Measurements from ENCODE around the gene SCARF2.
"Not testable (repeated sequence)": the region's sequence is repeated elsewhere in the genome, so short reads cannot be mapped to it uniquely, and the experiment has no call there.

Gene SCARF2

DNA sequence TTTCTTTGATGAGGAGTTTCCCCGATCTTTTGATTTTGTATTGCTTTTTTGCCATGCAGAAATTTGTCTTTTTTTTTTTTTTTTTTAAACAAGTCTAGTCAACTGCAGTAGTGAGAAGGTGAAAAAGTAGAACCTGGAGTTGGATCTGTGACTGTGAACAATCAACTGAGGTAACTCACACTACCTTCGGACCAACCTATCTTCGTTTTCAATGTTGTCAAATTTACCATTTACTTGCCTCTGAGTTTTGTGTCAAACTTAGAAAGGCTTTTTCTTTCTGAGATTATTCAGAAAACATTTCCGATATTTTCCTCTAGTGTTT, 37.5 kb upstream of the SCARF2 start:
- no peak for TF ChIP-seq CTCF (conservative IDR thresholded peaks at IDR 0.05; ENCODE audit: low read depth, low read length)

DNA sequence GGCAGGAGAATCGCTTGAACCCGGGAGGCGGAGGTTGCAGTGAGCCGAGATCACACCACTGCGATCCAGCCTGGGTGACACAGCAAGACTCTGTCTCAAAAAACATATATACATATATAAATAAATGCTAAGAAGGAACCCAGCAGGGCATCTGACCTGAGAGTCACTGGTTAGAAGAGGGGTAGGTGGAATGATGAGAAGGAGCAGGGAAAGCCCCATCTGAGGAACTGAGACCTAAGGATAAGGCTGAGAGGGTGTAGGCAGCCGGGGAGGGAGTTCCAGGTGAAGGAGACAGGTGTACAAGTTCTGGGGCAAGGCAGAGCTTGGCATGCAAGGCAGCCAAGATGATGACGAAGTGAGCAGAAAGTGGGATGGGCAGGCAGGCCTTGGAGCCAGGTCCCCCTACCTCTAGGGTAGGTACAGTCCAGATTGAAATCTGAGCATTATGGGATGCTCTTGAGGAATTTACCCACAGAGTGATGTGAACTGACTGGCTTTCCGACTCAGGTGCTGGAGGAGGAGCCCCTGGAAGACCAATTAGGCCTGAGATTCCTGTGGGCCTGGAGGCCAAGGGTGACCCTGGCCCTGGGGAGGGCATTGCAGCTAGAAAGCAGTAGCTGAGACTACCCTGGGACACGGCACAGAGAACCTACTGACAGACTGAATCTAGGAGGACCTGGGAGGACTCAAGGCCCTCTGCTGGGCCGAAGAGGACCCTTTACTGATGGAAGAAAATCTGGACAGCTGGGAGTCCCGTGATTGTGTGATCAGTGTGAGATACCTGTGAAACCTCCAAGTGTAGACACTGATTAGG, 35.2 kb upstream of the SCARF2 start:
- TF ChIP-seq CTCF (conservative IDR thresholded peaks at IDR 0.05; ENCODE audit: low read depth, low read length), result no peak
- no peak overlapping the region for H3K4me3 ChIP-seq (ENCODE audit: low read length)
- DNase-seq (ENCODE audit: low read depth), result no peak

More for the DNA sequence above, 37.5 kb upstream of the SCARF2 start:
- no peak overlapping the region for H3K4me3 ChIP-seq (ENCODE audit: low read length)
- DNase-seq (ENCODE audit: low read depth), result no peak

DNA sequence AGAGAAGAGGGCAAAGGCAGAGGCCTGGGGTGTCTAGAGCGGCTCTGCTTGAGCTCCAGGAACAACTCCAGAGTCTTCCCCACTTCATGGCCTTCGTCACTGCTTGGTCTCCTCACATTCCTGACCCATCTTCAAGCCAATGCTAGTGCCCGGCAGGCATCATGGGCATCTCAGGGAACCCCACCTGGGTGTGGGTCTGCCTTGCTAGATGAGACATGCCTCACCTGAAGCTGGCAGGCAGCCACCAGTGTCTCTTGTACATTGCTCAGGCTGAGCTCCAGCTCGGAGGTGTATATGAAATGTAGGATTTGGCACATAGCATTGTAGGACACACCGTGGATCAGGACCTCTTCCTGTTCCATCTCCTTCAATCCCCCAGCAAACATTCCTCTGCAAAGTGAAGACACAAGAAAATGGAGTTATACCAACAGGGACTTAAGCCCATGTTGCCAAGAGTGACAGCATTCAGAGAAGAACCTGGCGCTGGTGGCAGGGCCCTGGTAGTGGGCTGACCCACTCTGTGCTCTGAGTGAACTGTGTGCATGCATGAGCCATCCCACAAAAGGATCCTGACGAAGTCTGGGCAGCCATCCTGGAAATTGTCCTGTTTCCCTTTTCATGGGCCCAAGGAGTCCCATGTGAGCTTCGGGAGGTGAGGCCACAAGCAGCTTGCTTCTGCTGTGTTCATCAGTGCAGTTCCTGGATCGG, 33.7 kb upstream of the SCARF2 start:
- DNase-seq (ENCODE audit: low read depth), result no peak
- no peak for TF ChIP-seq CTCF (conservative IDR thresholded peaks at IDR 0.05; ENCODE audit: low read depth, low read length)
- H3K4me3 ChIP-seq (ENCODE audit: low read length), result no peak overlapping the region

- DNase-seq (ENCODE audit: low read depth); H3K4me3 ChIP-seq (ENCODE audit: low read length): not testable (repeated sequence)
Observed at GRCh38 chr22:20470525-20470924, 32.9 kb upstream of the SCARF2 start.

DNA sequence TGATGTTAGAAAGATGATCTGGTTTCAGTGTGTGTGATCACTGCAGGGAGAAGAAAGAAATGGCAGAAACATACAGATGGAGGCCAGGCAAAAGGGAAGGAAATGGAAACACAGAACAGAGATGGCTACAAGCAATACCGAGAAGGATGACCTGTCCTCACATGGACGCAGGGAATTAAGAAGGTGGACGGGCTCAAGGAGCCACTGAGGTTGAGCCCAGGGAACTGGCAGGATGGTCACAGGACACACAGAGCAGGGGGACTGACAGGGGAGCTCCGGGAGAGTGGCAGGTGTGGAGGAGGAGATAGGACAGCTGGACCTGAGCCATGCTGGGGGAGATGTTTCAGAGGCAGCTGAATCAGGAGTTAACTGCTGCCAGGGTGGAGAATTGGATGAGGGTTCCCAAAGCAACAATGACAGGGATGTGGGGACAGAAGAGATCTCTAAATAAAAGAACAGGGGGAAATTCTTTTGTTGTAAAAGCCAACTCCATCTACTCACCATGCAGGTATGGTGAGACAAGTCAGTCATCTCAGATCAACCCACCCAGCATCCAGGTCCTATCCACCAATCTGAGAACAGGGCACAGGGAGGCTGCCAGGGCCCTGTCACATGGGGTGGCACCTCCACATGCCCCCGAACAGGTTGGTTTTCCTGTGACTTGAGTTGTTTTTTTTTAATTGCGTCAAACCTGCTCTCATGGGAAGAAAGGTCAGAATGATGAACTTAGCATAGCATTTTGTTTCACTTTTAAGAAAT, 31.7 kb upstream of the SCARF2 start:
- no peak for DNase-seq (ENCODE audit: low read depth)
- TF ChIP-seq CTCF (conservative IDR thresholded peaks at IDR 0.05; ENCODE audit: low read depth, low read length), result no peak
- no peak overlapping the region for H3K4me3 ChIP-seq (ENCODE audit: low read length)

DNA sequence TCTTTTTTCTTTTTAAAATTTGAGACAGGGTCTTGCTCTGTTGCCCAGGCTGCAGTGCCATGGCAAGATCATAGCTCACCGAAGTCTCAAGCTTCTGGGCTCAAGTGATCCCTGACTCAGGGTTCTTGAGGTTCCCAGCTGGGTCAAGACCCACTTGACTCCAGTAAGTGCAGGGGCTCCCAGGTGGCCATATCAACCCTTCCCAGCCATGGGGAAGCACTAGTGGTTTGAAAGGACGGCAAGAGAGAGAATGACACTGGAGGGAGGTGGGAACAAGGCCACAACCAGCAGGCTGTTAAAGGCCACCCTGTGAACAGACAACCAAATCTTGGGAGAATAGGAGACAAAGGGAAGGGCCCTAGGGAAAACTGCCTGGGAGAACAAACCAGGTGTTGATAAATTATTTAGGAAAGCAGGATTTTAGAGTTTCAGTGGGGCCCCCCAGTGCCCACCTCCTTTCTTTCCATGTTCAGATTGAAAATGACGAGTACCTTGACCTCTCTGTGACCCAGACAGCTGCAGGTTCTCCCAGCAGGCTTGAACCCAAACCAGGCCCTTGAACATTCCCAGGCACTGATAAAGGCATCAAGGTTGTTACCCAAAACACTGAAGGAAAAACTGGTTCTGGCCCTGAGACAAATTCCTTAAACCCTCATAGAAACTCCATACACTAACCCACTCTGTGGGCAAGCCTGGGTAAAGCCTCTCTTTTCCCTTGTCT, 29.2 kb upstream of the SCARF2 start:
- TF ChIP-seq CTCF (conservative IDR thresholded peaks at IDR 0.05; ENCODE audit: low read depth, low read length), result no peak
- H3K4me3 ChIP-seq (ENCODE audit: low read length), result no peak overlapping the region
- DNase-seq (ENCODE audit: low read depth), result no peak

DNA sequence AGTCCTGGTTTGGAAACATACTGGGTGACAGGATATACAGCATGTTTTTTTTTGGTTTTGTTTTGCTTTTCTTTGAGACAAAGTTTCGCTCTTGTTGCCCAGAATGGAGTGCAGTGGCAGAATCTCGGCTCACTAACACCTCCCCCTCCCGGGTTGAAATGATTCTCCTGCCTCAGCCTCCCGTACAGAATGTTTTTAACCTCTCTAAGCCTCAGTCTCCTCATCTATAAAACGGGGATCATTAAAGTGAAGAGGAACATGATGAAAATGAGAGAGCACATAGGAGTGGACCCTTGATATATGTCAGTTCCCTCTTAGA, 28.1 kb upstream of the SCARF2 start:
- no peak for DNase-seq (ENCODE audit: low read depth)
- H3K4me3 ChIP-seq (ENCODE audit: low read length), result no peak overlapping the region
- no peak for TF ChIP-seq CTCF (conservative IDR thresholded peaks at IDR 0.05; ENCODE audit: low read depth, low read length)

Data from retinal pigment epithelial cell (primary cell).